ENCODE measurements around the gene ABCA1.

DNA sequence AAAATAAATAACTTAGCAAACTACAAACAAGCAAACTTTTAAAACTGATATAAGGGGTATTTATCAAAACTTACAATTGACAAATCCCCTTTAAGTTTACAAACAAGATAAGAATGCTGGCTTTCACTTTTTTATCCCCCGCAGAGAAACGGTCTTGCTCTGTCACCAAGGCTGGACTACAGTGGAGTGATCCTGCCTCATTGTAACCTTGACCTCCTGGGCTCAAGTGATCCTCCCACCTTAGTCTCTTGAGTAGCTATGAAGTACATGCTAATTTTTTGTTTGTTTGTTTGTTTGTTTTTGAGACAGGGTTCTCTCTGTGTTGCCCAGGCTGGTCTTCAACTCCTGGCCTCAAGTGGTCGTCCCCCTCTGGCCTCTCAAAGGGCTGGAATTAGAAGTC, 189.5 kb downstream of the ABCA1 start:
- no peak for TF ChIP-seq BMI1 (IDR thresholded peaks at IDR 0.05; ENCODE audit: borderline replicate concordance)
- TF ChIP-seq, protein P1, sequence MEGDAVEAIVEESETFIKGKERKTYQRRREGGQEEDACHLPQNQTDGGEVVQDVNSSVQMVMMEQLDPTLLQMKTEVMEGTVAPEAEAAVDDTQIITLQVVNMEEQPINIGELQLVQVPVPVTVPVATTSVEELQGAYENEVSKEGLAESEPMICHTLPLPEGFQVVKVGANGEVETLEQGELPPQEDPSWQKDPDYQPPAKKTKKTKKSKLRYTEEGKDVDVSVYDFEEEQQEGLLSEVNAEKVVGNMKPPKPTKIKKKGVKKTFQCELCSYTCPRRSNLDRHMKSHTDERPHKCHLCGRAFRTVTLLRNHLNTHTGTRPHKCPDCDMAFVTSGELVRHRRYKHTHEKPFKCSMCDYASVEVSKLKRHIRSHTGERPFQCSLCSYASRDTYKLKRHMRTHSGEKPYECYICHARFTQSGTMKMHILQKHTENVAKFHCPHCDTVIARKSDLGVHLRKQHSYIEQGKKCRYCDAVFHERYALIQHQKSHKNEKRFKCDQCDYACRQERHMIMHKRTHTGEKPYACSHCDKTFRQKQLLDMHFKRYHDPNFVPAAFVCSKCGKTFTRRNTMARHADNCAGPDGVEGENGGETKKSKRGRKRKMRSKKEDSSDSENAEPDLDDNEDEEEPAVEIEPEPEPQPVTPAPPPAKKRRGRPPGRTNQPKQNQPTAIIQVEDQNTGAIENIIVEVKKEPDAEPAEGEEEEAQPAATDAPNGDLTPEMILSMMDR (IDR thresholded peaks at IDR 0.05 in 2 of 3, conservative IDR thresholded peaks at IDR 0.05 in 1 of 3; ENCODE audit: control insufficient read depth in 2 of 3, extremely low read depth in 1 of 3, insufficient read depth in 1 of 3, low read depth in 3 of 3, low read length in 3 of 3) = no peak
- TF ChIP-seq POLR2A (IDR thresholded peaks at IDR 0.05; ENCODE audit: low read depth, low read length) = no peak
- no peak for TF ChIP-seq CHD2 (IDR thresholded peaks at IDR 0.05; ENCODE audit: borderline replicate concordance, low read depth, low read length)
- TF ChIP-seq POLR2AphosphoS5 (IDR thresholded peaks at IDR 0.05; ENCODE audit: low read length) = no peak
- no peak for TF ChIP-seq PAX8 (IDR thresholded peaks at IDR 0.05)
- TF ChIP-seq, protein P2, sequence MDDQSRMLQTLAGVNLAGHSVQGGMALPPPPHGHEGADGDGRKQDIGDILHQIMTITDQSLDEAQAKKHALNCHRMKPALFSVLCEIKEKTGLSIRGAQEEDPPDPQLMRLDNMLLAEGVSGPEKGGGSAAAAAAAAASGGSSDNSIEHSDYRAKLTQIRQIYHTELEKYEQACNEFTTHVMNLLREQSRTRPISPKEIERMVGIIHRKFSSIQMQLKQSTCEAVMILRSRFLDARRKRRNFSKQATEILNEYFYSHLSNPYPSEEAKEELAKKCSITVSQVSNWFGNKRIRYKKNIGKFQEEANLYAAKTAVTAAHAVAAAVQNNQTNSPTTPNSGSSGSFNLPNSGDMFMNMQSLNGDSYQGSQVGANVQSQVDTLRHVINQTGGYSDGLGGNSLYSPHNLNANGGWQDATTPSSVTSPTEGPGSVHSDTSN (IDR thresholded peaks at IDR 0.05; ENCODE audit: insufficient replicate concordance, low read depth, low read length) = no peak
- TF ChIP-seq GABPA (IDR thresholded peaks at IDR 0.05; ENCODE audit: low read depth) = no peak
- TF ChIP-seq DPF2 (IDR thresholded peaks at IDR 0.05) = no peak
